ACC112 (cell line): ENCODE data around the gene MANSC4.

ENCODE experiments used
- H2AFZ ChIP-seq: fragments of 200-600 bp; sonication (generic); one replicate; pipeline ENCODE4 v1.6.0; 2017; ENCODE audit warnings: antibody characterized with exemption, low read length; ENCODE audit not compliant: unreplicated experiment
- H3K27ac ChIP-seq: fragments of 200-600 bp; sonication (generic); 2 replicates; pipeline ENCODE4 v1.5.1; 2014; ENCODE audit warnings: low read depth, mild to moderate bottlenecking, antibody characterized with exemption, low read length, moderate library complexity
- H3K27me3 ChIP-seq: fragments of 200-600 bp; sonication (generic); 2 replicates; pipeline ENCODE4 v1.6.1; 2014; ENCODE audit warnings: mild to moderate bottlenecking, antibody characterized with exemption, low read length, moderate library complexity, mixed read lengths; ENCODE audit not compliant: insufficient read depth
- H3K36me3 ChIP-seq: fragments of 200-600 bp; sonication (generic); 2 replicates; pipeline ENCODE4 v1.6.1; 2016; ENCODE audit warnings: mild to moderate bottlenecking, antibody characterized with exemption, low read length, moderate library complexity, mixed read lengths; ENCODE audit not compliant: insufficient read depth
- H3K4me1 ChIP-seq: fragments of 200-600 bp; sonication (generic); one replicate; pipeline ENCODE4 v1.6.1; 2016; ENCODE audit warnings: low read length, mixed read lengths; ENCODE audit not compliant: insufficient read depth, unreplicated experiment, control insufficient read depth
- H3K4me3 ChIP-seq: fragments of 200-600 bp; sonication (generic); 2 replicates; pipeline ENCODE4 v1.5.1; 2014; ENCODE audit warnings: mild to moderate bottlenecking, low read depth, low read length
- H3K79me2 ChIP-seq: fragments of 200-600 bp; sonication (generic); one replicate; pipeline ENCODE4 v1.6.0; 2016; ENCODE audit warnings: low read length; ENCODE audit not compliant: control insufficient read depth, unreplicated experiment, insufficient read depth

Gene MANSC4

GRCh38 chr12:27800819-27801218, 20.8 kb upstream of the MANSC4 start:
- Histone ChIP-seq H2AFZ (no peak overlapping the region), H3K27ac (no peak overlapping the region), H3K4me3 (no peak overlapping the region), H3K27me3 (no peaks in the 10 kb centered on the region), H3K4me1 (no peaks in the 10 kb centered on the region), H3K79me2 (no peaks in the 10 kb centered on the region), H3K36me3 (0 out of 2 replicates have a peak, but pooled peaks cover 12% of the 10 kb centered on the region)

- H3K27me3 ChIP-seq = no peaks in the 10 kb centered on the region
- H3K79me2 ChIP-seq = no peaks in the 10 kb centered on the region
- H3K27ac ChIP-seq = no peak overlapping the region
- no peak overlapping the region for H2AFZ ChIP-seq
- no peaks in the 10 kb centered on the region for H3K4me1 ChIP-seq
- 0 out of 2 replicates have a peak, but pooled peaks cover 19% of the 10 kb centered on the region for H3K36me3 ChIP-seq
- no peak overlapping the region for H3K4me3 ChIP-seq
Measured at GRCh38 chr12:27797301-27798025, 17.4 kb upstream of the MANSC4 start.

- Histone ChIP-seq H3K79me2 (peaks cover 2% of the 10 kb centered on the region), H3K36me3 (peaks cover 27% of the 10 kb centered on the region; the same call in 1 of the 2 replicates)
Measured at GRCh38 chr12:27796128-27796527, 16.1 kb upstream of the MANSC4 start.

GRCh38 chr12:27794818-27795584, 15.0 kb upstream of the MANSC4 start:
- peaks cover 27% of the 10 kb centered on the region; the same call in 1 of the 2 replicates for H3K36me3 ChIP-seq
- no peaks in the 10 kb centered on the region for H3K27me3 ChIP-seq
- H3K4me3 ChIP-seq = no peak overlapping the region
- H3K27ac ChIP-seq = no peak overlapping the region
- peaks cover 12% of the 10 kb centered on the region for H3K79me2 ChIP-seq
- no peak overlapping the region for H2AFZ ChIP-seq
- no peaks in the 10 kb centered on the region for H3K4me1 ChIP-seq

More at GRCh38 chr12:27796128-27796527, 16.1 kb upstream of the MANSC4 start:
- H3K4me3 ChIP-seq = no peak overlapping the region
- H2AFZ ChIP-seq = no peak overlapping the region
- H3K27ac ChIP-seq = no peak overlapping the region
- no peaks in the 10 kb centered on the region for H3K27me3 ChIP-seq
- no peaks in the 10 kb centered on the region for H3K4me1 ChIP-seq

GRCh38 chr12:27790179-27790578, 10.1 kb upstream of the MANSC4 start:
- peaks cover 11% of the 10 kb centered on the region; the same call in 1 of the 2 replicates for H3K36me3 ChIP-seq
- no peak overlapping the region for H3K4me3 ChIP-seq
- peaks cover 14% of the 10 kb centered on the region for H3K4me1 ChIP-seq
- no peaks in the 10 kb centered on the region for H3K27me3 ChIP-seq
- H2AFZ ChIP-seq = no peak overlapping the region
- peaks cover 51% of the 10 kb centered on the region for H3K79me2 ChIP-seq
- H3K27ac ChIP-seq = no peak overlapping the region

- peaks cover 65% of the 10 kb centered on the region for H3K79me2 ChIP-seq
- H3K27me3 ChIP-seq = no peaks in the 10 kb centered on the region
- H3K36me3 ChIP-seq = peaks cover 12% of the 10 kb centered on the region; the same call in 1 of the 2 replicates
Measured at GRCh38 chr12:27787559-27787958, 7.5 kb upstream of the MANSC4 start.

GRCh38 chr12:27785882-27786570, 6.0 kb upstream of the MANSC4 start:
- peak overlapping the region; percentile 2; the same call in 1 of the 2 replicates for H3K4me3 ChIP-seq
- H3K79me2 ChIP-seq = peaks cover 77% of the 10 kb centered on the region
- H3K4me1 ChIP-seq = peaks cover 28% of the 10 kb centered on the region
- no peak overlapping the region for H2AFZ ChIP-seq
- no peaks in the 10 kb centered on the region for H3K27me3 ChIP-seq
- 0 out of 2 replicates have a peak, but pooled peaks cover 4% of the 10 kb centered on the region for H3K36me3 ChIP-seq
- peak overlapping the region; percentile 82 for H3K27ac ChIP-seq

More at GRCh38 chr12:27787559-27787958, 7.5 kb upstream of the MANSC4 start:
- Histone ChIP-seq H3K27ac (no peak overlapping the region), H3K4me1 (peaks cover 15% of the 10 kb centered on the region), H3K4me3 (no peak overlapping the region), H2AFZ (no peak overlapping the region)

- peak overlapping the region; percentile 99 for H3K4me3 ChIP-seq
- no peaks in the 10 kb centered on the region for H3K27me3 ChIP-seq
- H3K79me2 ChIP-seq = peaks cover 53% of the 10 kb centered on the region
- peaks cover 28% of the 10 kb centered on the region for H3K4me1 ChIP-seq
- peak overlapping the region; percentile 73; the same call in 1 of the 2 replicates for H3K27ac ChIP-seq
- H3K36me3 ChIP-seq = 0 out of 2 replicates have a peak, but pooled peaks cover 4% of the 10 kb centered on the region
- H2AFZ ChIP-seq = no peak overlapping the region
Measured at GRCh38 chr12:27782481-27782880, 2.4 kb upstream of the MANSC4 start.

GRCh38 chr12:27781680-27782079, 1.6 kb upstream of the MANSC4 start:
- no peaks in the 10 kb centered on the region for H3K27me3 ChIP-seq
- H3K4me1 ChIP-seq = peaks cover 28% of the 10 kb centered on the region
- peak overlapping the region; percentile 73 for H3K27ac ChIP-seq
- H3K79me2 ChIP-seq = peaks cover 45% of the 10 kb centered on the region
- H2AFZ ChIP-seq = peak overlapping the region; percentile 18
- peak overlapping the region; percentile 99 for H3K4me3 ChIP-seq
- 0 out of 2 replicates have a peak, but pooled peaks cover 4% of the 10 kb centered on the region for H3K36me3 ChIP-seq
